DMS79 (cell line): ENCODE measurements around the gene ANAPC16.
A peak's percentile ranks its signal among the peaks of the same experiment; 100 is the strongest.
"Not testable (repeated sequence)": the region's sequence is repeated elsewhere in the genome, so short reads cannot be mapped to it uniquely, and the experiment has no call there.

Source experiments
- DNase-seq: peaks from one replicate; lab custom pipeline; 2025; lab: John Stamatoyannopoulos, UW

ANAPC16 gene

DNA sequence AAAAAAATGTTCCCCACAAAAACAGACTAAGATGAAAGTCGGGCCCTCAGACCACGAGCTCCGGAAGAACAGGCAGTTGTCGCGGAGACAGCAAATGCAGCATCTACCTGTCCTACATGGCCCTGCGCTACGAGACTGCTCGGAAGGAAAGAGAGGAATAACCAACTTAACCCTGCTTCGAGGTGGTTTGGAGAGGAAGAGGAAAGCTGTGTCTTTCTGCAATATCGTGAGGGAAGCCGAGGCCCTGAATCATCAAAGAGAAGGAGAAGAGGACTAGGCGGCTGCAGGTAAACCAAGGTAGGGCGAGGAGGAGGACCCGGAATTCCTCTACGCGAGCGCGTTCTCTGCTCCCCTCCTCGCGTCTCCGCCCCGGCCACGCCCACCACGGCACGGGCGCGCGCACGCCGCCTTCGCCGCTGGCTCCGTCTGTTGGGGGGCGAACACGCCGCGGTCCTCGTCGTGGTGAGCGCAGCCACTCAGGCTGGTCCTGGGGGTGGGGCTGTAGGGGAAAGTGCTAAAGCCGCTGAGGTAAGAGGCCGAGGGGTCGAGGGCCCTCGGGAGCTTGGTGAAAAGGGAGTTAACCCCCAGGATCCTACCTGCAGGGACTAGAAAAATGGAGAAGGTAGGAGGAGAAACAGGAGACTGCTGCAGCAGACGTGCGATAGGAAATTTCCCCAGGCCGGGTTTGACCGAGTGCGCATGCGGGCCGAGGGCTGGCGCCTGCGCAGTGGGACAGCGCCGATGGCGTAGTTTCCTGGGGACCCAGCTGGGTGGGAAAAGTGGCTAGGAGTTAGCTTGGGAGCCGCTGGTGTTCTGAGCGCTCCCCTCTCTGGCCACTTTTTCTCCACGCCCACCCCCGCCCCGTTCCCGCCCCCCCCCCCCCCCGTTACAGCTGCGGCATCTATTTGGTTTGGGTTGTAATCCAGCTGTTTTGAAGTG, at the start of gene ANAPC16, which contains the start of gene ASCC1:
Gene ANAPC16 (plus strand): TSS at position 402 of the 939 bp plus-strand sequence. CDS start 7,903 bp downstream, outside the sequence.
Gene ASCC1 (minus strand): TSS at position 666 of the 939 bp plus-strand sequence. CDS start 2,978 bp downstream, outside the sequence.
- peak; percentile 53 for DNase-seq

GRCh38 chr10:72167118-72167517, 48.7 kb upstream of the ANAPC16 start:
- no peak for DNase-seq

DNA sequence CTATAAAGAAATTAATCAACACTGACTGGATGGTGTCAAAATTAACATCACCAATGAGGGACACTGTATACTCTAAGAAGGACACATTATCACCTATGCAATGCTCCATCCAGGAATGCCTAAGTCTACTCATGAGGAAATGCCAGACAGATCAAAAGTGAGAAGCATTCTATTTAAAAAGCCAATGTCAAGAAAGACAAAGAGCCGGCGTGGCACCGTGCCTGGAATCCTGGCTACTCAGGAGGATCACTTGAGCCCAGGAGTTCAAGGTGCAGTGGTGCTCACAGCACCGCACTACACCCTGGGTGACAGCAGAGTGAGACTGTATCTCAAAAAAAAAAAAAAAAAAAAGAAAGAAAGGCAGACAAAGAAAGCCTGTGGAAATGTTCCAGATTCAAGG, 45.5 kb upstream of the ANAPC16 start:
- DNase-seq = peak; percentile 52

DNA sequence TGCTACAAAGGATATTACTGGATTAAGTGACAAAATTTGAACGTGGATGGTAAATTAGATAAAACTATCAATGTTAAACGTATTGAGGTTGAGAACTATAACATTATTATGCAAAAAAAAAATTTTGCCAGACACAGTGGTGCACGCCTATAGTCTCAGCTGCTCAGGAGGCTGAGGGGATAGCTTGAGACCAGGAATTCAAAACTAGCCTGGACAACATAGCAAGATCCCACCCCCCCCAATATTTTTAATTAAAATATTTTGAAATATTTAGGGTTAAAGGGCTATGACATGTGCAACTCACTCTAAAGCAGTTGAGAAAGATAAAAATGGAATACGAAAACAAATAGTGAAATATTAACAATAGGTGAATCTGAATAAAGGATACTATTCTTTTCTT, 45.1 kb upstream of the ANAPC16 start:
- DNase-seq = no peak

- DNase-seq = no peak
Observed at GRCh38 chr10:72171175-72171630, 44.6 kb upstream of the ANAPC16 start.

DNA sequence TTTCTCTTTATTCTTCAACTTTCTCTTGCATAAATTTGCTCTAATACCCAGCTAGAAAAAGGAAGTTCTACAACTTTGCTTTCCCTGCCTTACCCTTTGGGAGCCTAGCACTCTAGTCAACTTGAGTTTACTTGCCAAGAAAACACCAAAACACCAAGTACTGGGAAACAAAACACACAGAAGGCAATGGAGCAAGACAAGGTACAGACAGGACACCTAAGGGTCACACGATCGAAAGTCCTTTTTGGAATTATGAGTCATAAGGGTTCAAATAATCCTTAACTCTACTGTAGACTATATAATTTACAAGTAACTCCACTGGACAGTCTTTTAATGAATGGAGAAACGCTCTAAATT, 42.6 kb upstream of the ANAPC16 start:
- DNase-seq = no peak

GRCh38 chr10:72173619-72174296, 42.1 kb upstream of the ANAPC16 start:
- DNase-seq = peak; percentile 0

- DNase-seq = no peak
Observed at GRCh38 chr10:72174297-72174662, 41.5 kb upstream of the ANAPC16 start.

DNA sequence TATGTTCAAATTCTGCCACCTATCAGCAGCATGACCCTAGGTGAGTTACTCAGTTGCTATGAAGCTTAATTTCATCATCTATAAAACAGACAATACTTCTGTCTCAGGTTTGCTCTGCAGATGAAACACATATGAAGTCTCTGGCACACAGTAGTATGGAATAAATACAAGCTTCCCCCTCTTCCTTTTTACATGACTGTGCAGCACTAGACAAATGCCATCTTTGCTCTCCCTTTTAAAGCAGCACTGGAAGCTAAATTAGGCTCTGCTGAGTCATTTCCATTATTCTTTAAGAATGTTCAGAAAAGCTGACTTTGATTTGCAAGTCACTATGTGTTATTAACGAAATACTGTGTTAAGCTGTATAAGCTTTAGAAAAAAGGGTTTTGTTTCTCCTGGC, 40.7 kb upstream of the ANAPC16 start:
- DNase-seq = no peak

GRCh38 chr10:72176701-72177100, 39.1 kb upstream of the ANAPC16 start:
- DNase-seq = no peak

DNA sequence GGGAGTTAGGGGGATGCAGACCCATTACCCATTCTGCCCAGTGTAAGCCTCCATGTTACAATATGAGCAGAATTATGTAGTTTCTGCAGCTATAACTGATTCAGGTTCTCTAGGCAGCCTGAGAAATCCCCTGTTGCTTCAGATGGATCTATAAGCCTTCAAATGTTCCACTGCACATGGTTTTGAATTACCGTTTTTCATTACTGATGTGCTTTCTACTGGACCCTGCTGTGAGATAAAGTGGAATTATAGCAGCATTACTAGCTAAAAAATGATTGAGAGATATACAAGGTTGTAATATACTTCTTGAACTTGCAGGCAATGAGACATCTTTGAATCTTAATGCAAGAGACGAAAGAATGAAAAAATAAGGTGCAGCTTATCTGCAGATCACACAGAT, 38.4 kb upstream of the ANAPC16 start:
- no peak for DNase-seq

GRCh38 chr10:72184156-72184555, 31.7 kb upstream of the ANAPC16 start:
- DNase-seq = no peak

GRCh38 chr10:72186258-72186981, 29.4 kb upstream of the ANAPC16 start:
- DNase-seq = no peak

DNA sequence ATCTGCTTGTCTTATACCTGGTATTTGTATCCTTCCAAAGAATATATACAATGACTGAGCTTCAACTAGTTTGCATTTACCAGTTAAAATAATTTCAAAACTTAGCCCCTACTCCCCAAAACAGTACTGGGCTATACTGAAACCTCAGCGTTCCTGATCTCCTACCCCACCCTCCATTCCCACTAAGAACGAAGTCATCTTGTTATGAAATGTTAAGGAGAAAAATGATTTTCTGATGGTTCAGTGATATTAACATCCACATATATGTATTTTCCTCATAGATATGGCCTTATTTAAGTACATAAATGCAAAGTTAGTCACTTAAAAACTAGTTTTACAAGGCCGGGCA, 28.9 kb upstream of the ANAPC16 start:
- no peak for DNase-seq

- DNase-seq = no peak
Observed at GRCh38 chr10:72194949-72195348, 20.9 kb upstream of the ANAPC16 start.

DNA sequence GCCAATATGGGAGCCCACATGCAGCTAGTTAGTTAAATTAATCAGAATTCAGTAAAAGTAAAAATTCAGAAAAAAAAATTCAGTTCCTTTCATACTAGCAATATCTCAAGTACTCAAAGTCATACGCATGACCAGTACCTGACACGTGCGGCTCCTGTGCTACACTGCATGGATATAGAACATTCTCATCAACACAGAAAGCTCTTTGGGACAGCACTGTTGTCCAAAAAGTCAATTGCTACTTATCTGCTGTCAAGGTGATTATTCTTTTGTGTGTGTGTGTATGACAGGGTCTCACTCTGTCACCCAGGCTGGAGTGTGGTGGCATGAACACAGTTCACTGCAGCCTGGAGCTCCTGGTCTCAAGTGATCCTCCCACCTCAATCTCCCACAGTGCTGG, 14.9 kb upstream of the ANAPC16 start:
- no peak for DNase-seq

- DNase-seq = no peak
Observed at GRCh38 chr10:72201293-72201692, 14.5 kb upstream of the ANAPC16 start.

- DNase-seq = no peak
Observed at GRCh38 chr10:72204296-72204695, 11.5 kb upstream of the ANAPC16 start.

- DNase-seq = no peak
Observed at GRCh38 chr10:72204724-72205123, 11.1 kb upstream of the ANAPC16 start.

DNA sequence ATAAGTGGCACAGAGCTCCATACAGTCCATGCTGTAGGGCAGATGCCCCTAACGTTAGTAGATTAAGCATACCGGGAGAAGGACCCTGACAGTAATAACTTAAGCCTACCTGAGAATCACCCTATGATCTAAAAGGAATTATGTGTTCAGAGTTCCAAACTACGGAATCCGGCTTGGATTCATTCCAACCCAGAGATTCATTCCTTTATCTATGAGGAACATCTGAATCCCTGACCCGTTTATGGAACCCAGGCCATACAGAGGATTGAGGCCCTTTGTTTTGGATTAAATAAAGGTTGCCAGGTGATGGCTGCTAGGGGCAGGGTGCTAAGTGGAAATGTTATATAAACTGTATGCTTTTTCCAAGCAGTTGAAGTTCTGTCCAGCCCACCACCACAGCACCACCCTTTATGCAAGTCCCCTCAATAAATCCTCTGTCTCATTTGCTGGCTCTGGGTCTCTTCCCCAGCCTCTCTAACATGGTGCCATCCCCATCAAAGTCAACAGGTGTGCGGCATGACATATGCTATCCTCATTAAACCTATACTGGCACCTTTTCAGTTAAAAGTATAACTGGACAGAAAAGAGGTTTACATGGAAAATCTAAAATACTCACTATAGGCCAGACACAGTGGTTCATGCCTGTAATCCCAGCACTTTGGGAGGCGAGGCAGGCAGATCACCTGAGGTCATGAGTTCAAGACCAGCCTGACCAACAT, 9.1 kb upstream of the ANAPC16 start:
- no peak for DNase-seq

DNA sequence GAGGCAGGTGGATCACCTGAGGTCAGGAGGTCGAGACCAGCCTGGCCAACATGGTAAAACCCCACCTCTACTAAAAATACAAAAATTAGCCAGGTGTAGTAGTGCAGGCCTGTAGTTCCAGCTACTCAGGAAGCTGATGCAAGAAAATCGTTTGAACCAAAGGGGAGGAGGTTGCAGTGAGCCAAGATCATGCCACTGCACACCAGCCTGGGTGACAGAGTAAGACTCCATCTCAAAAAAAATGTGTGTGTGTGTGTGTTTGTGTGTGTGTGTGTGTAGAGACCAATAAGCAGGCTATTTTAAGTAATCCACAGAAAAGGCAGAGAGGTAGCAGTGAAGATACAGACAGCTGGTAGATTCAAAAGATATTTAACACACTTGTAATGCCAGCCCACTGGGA, 7.3 kb upstream of the ANAPC16 start:
- not testable (repeated sequence) for DNase-seq

DNA sequence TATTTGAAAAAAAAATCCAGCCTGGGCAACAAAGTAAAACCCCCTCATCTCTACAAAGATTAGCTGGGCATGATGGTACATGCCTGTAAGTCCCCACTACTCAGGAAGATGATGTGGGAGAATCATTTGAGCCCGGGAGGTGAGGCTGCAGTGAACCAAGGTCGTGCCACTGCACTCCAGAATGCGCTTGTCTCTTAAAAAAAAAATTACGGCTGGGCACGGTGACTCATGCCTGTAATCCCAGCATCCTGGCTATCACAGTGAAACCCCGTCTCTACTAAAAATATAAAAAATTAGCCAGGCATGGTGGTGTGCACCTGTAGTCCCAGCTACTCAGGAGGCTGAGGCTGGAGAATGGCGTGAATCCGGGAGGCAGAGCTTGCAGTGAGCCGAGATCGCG, 4.4 kb upstream of the ANAPC16 start:
- DNase-seq = not testable (repeated sequence)
